Measurements from ENCODE around the gene COPS6. TPM values are rescaled to one million over a fixed set of nuclear protein-coding genes. Genes with fewer than 3 reads are reported as not detected.
A peak's percentile ranks its signal among the peaks of the same experiment; 100 is the strongest.

Gene COPS6
- total RNA-seq, 4 donors from 2014 or later, result 31.8 to 110 (median 53.1) TPM

DNA sequence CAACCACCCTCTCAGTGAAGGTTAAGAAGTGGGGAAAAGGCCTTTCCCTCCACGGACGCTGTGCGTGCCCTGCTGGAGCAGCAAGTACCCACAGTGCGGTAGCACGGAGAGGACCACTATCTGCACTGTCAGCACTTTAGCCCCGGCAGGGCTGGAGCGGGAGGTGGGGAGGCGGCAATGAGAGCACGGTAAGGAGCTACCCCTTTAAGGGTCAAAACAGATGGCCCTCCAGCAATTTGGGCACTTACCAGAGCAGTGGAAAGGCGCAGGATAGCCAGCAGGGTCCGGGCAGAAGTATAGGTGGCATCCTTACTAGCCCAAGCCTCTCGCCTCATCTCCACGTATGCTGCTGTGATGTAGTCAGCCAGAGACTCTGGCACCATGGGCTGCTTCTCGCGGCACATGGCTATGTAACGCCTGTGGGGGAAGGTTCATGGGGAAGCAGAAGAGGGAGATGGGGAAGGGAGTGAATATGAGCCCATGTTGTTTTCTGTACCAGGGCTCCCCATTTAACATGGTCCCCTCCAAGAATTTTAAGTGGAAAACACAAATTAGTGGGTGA lies 5.2 kb downstream of the COPS6 start:
- Histone ChIP-seq H3K36me3 (no peaks in the 10 kb centered on the region), H3K27me3 (no peaks in the 10 kb centered on the region), H3K4me3 (no peak overlapping the region), H3K27ac (no peak overlapping the region), H3K9me3 (no peaks in the 10 kb centered on the region), H3K4me1 (peaks cover 0 to 2% of the 10 kb centered on the region in 2 donors)
- DNase-seq, result no peak
- TF ChIP-seq, protein P1, sequence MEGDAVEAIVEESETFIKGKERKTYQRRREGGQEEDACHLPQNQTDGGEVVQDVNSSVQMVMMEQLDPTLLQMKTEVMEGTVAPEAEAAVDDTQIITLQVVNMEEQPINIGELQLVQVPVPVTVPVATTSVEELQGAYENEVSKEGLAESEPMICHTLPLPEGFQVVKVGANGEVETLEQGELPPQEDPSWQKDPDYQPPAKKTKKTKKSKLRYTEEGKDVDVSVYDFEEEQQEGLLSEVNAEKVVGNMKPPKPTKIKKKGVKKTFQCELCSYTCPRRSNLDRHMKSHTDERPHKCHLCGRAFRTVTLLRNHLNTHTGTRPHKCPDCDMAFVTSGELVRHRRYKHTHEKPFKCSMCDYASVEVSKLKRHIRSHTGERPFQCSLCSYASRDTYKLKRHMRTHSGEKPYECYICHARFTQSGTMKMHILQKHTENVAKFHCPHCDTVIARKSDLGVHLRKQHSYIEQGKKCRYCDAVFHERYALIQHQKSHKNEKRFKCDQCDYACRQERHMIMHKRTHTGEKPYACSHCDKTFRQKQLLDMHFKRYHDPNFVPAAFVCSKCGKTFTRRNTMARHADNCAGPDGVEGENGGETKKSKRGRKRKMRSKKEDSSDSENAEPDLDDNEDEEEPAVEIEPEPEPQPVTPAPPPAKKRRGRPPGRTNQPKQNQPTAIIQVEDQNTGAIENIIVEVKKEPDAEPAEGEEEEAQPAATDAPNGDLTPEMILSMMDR (IDR thresholded peaks at IDR 0.05), result no peak
- TF ChIP-seq POLR2A (IDR thresholded peaks at IDR 0.05), result no peak
- intact Hi-C loops (cut with DNase I; ENCODE audit: low total_unique reads), result no loop called here

- intact Hi-C loops (cut with DNase I; ENCODE audit: low total_unique reads), result no loop called here
- no peak overlapping the region for H3K4me3 ChIP-seq
- H3K4me1 ChIP-seq, result peaks cover 0 to 12% of the 10 kb centered on the region in 2 donors
- no peak for DNase-seq
- no peak for TF ChIP-seq POLR2A (IDR thresholded peaks at IDR 0.05)
- TF ChIP-seq, protein P1 (IDR thresholded peaks at IDR 0.05), result no peak
- no peak overlapping the region for H3K27ac ChIP-seq
- H3K36me3 ChIP-seq, result no peaks in the 10 kb centered on the region
- no peaks in the 10 kb centered on the region for H3K9me3 ChIP-seq
- no peaks in the 10 kb centered on the region for H3K27me3 ChIP-seq
Observed at GRCh38 chr7:100095289-100095688, 6.5 kb downstream of the COPS6 start.

- H3K27me3 ChIP-seq, result no peaks in the 10 kb centered on the region
- DNase-seq, result no peak
- H3K36me3 ChIP-seq, result no peaks in the 10 kb centered on the region
- H3K4me1 ChIP-seq, result peaks cover 0 to 12% of the 10 kb centered on the region in 2 donors
- intact Hi-C loops (cut with DNase I; ENCODE audit: low total_unique reads), result no loop called here
- H3K4me3 ChIP-seq, result no peak overlapping the region
- no peak overlapping the region for H3K27ac ChIP-seq
- no peaks in the 10 kb centered on the region for H3K9me3 ChIP-seq
- TF ChIP-seq, protein P1 (IDR thresholded peaks at IDR 0.05), result no peak
- TF ChIP-seq POLR2A (IDR thresholded peaks at IDR 0.05), result no peak
Observed at GRCh38 chr7:100095704-100096103, 6.9 kb downstream of the COPS6 start.

GRCh38 chr7:100098913-100099312 lies 10.1 kb downstream of the COPS6 start:
- TF ChIP-seq POLR2A (IDR thresholded peaks at IDR 0.05), result no peak
- TF ChIP-seq, protein P1 (IDR thresholded peaks at IDR 0.05), result no peak
- Histone ChIP-seq H3K9me3 (no peaks in the 10 kb centered on the region), H3K4me3 (no peak overlapping the region), H3K27ac (no peak overlapping the region), H3K36me3 (no peaks in the 10 kb centered on the region), H3K4me1 (peaks cover 0 to 17% of the 10 kb centered on the region in 2 donors), H3K27me3 (no peaks in the 10 kb centered on the region)
- no peak for DNase-seq
- intact Hi-C loops (cut with DNase I; ENCODE audit: low total_unique reads), result no loop called here

DNA sequence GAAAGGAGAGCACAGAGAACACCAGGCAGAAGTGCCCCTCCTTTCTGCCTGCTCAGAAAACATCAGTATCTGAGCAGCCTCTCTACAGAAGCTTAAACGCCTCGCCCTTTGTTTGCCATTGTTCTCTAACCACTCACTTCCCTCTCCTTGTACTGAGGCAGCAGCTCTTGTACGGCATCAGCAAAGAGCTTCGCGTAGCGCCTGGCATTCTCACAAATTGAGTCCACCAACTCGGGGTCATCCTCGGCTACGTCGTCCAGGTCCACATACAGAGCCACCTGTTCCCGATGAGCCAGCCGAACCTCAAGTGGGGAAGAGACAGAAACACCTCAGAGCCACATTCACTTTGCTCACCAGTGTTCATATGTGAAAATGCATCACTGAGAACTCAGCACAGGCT lies 10.7 kb downstream of the COPS6 start:
- Histone ChIP-seq H3K27me3 (no peaks in the 10 kb centered on the region), H3K27ac (peak overlapping the region in 1 of 2 donors; percentile 87), H3K4me1 (peaks cover 0 to 17% of the 10 kb centered on the region in 2 donors), H3K4me3 (peak overlapping the region in 1 of 2 donors; percentile 84), H3K9me3 (no peaks in the 10 kb centered on the region), H3K36me3 (no peaks in the 10 kb centered on the region)
- no peak for TF ChIP-seq POLR2A (IDR thresholded peaks at IDR 0.05)
- TF ChIP-seq, protein P1 (IDR thresholded peaks at IDR 0.05), result no peak
- DNase-seq, result no peak
- intact Hi-C loops (cut with DNase I; ENCODE audit: low total_unique reads), result no loop called here
